GM18951 (cell line): ENCODE results near the gene TFDP2.

Source experiments
- POLR2A ChIP-seq: IDR thresholded peaks from 4 replicates; pipeline ENCODE4 v1.6.1; 2011; ENCODE audit warnings: mild to moderate bottlenecking; ENCODE audit not compliant: insufficient read length, insufficient read depth; ENCODE audit errors: extremely low read depth
- in situ Hi-C: fragments of 300-500 bp; cut with MboI; formaldehyde crosslinking; loops from one replicate; pipeline ENCODE4 v1.12.0; 2022; ENCODE audit warnings: low sequenced_read_pairs, mixed read lengths, inconsistent platforms; ENCODE audit not compliant: unreplicated experiment

The TFDP2 gene

GRCh38 chr3:142035308-142035922, 113.9 kb downstream of the TFDP2 start:
- in situ Hi-C loops = no loop called here
- TF ChIP-seq POLR2A = no peak

GRCh38 chr3:142033292-142033691, 116.1 kb downstream of the TFDP2 start:
- in situ Hi-C loops = no loop called here
- TF ChIP-seq POLR2A = no peak

GRCh38 chr3:142031575-142031974, 117.8 kb downstream of the TFDP2 start:
- in situ Hi-C loops = no loop called here

GRCh38 chr3:142029791-142030190, 119.6 kb downstream of the TFDP2 start:
- in situ Hi-C loops = loop anchor here (10.0 kb wide), 1 partner anchor 245 kb away; no protein-coding TSS in a partner anchor
- TF ChIP-seq POLR2A = no peak

More at GRCh38 chr3:142031575-142031974, 117.8 kb downstream of the TFDP2 start:
- TF ChIP-seq POLR2A = no peak

- in situ Hi-C loops = loop anchor here (10.0 kb wide), 1 partner anchor 246 kb away; no protein-coding TSS in a partner anchor
- TF ChIP-seq POLR2A = no peak
Measured at GRCh38 chr3:142029052-142029642, 120.2 kb downstream of the TFDP2 start.

GRCh38 chr3:142028243-142028777, 121.0 kb downstream of the TFDP2 start:
- TF ChIP-seq POLR2A = no peak
- in situ Hi-C loops = loop anchor here (10.0 kb wide), 1 partner anchor 246 kb away; no protein-coding TSS in a partner anchor

- TF ChIP-seq POLR2A = no peak
- in situ Hi-C loops = loop anchor here (10.0 kb wide), 1 partner anchor 247 kb away; no protein-coding TSS in a partner anchor
Measured at GRCh38 chr3:142027735-142028134, 121.6 kb downstream of the TFDP2 start.

- TF ChIP-seq POLR2A = no peak
- in situ Hi-C loops = loop anchor here (10.0 kb wide), 1 partner anchor 248 kb away; no protein-coding TSS in a partner anchor
Measured at GRCh38 chr3:142027300-142027699, 122.0 kb downstream of the TFDP2 start.

- in situ Hi-C loops = loop anchor here (10.0 kb wide), 1 partner anchor 248 kb away; no protein-coding TSS in a partner anchor
- no peak for TF ChIP-seq POLR2A
Measured at GRCh38 chr3:142026333-142026732, 123.0 kb downstream of the TFDP2 start.

GRCh38 chr3:142022381-142022780, 127.0 kb downstream of the TFDP2 start:
- no peak for TF ChIP-seq POLR2A
- in situ Hi-C loops = loop anchor here (10.0 kb wide), 1 partner anchor 252 kb away; no protein-coding TSS in a partner anchor

GRCh38 chr3:142021127-142021526, 128.2 kb downstream of the TFDP2 start:
- TF ChIP-seq POLR2A = no peak
- in situ Hi-C loops = loop anchor here (10.0 kb wide), 1 partner anchor 254 kb away; no protein-coding TSS in a partner anchor

- no peak for TF ChIP-seq POLR2A
- in situ Hi-C loops = loop anchor here (10.0 kb wide), 1 partner anchor 255 kb away; no protein-coding TSS in a partner anchor
Measured at GRCh38 chr3:142019794-142020320, 129.5 kb downstream of the TFDP2 start.

GRCh38 chr3:142013993-142014392, 135.4 kb downstream of the TFDP2 start:
- TF ChIP-seq POLR2A = no peak
- in situ Hi-C loops = no loop called here
